B cell (primary cell): ENCODE results near the gene PTP4A1. TPM values are rescaled to one million over a fixed set of nuclear protein-coding genes. Genes with fewer than 3 reads are reported as not detected.

Source experiments
- ATAC-seq: fragments of 200-7000 bp; cut with Tn5 transposase; one replicate; pipeline ENCODE4 v1.10.0; 2021; ENCODE audit warnings: low read depth, mild to moderate bottlenecking, moderate number of reproducible peaks, moderate library complexity
- CTCF ChIA-PET: fragments of 350-600 bp; sonication (Branson Sonifier 250); formaldehyde crosslinking; loops from one replicate; lab custom pipeline; 2021; ENCODE audit warnings: antibody characterized with exemption, inconsistent platforms; lab: Charles Lee
- POLR2A ChIA-PET: fragments of 350-600 bp; sonication (Branson Sonifier 250); formaldehyde crosslinking; loops from one replicate; lab custom pipeline; 2021; ENCODE audit warnings: antibody characterized with exemption; lab: Charles Lee
- DNase-seq: peaks from one replicate; pipeline ENCODE4 v3.0.0; 2013
- H2AFZ ChIP-seq: 2 replicates; pipeline ENCODE4 v1.6.1; 2012; ENCODE audit warnings: mild to moderate bottlenecking, low read depth, low read length; ENCODE audit not compliant: insufficient read depth, poor library complexity, severe bottlenecking
- H3K27ac ChIP-seq, 2 donors: 1 replicate in 1 of 2; 2 replicates in 1 of 2; pipeline ENCODE4 v1.5.1; 2012 to 2013; ENCODE audit warnings: low read length in 2 of 2, mild to moderate bottlenecking in 2 of 2, moderate library complexity in 1 of 2
- H3K27me3 ChIP-seq, 4 experiments: fragments of 200-600 bp in 1 of 4; sonication (generic) in 1 of 4; replicated peaks in 1 of 4; 1 replicate in 2 of 4; 2 replicates in 2 of 4; pipeline versions ENCODE4 v1.6.1 to v1.7.0; 2013 to 2016; ENCODE audit warnings: low read length in 3 of 4, mild to moderate bottlenecking in 2 of 4, mixed read lengths in 1 of 4, moderate library complexity in 1 of 4; ENCODE audit not compliant: insufficient read depth in 4 of 4, control insufficient read depth in 3 of 4; ENCODE audit errors: control extremely low read depth in 1 of 4
- H3K36me3 ChIP-seq, 2 experiments: replicated peaks in 1 of 2; 1 replicate in 1 of 2; 2 replicates in 1 of 2; pipeline versions ENCODE4 v1.6.1 to v1.7.1; 2013; ENCODE audit warnings: low read length in 1 of 2; ENCODE audit not compliant: insufficient read depth in 2 of 2, control insufficient read depth in 1 of 2; ENCODE audit errors: control extremely low read depth in 1 of 2, extremely low read depth in 1 of 2
- H3K4me1 ChIP-seq, 2 donors: fragments of 200-600 bp in 1 of 2; sonication (generic) in 1 of 2; 1 replicate in 1 of 2; 2 replicates in 1 of 2; pipeline versions ENCODE4 v1.5.1 to v1.6.1; 2013 to 2017; ENCODE audit warnings: low read length in 2 of 2; ENCODE audit not compliant: control insufficient read depth in 2 of 2, insufficient read depth in 2 of 2
- H3K4me2 ChIP-seq: replicated peaks from 2 replicates; pipeline ENCODE3; 2012; ENCODE audit warnings: mild to moderate bottlenecking, low read depth, low read length; ENCODE audit not compliant: poor library complexity, severe bottlenecking
- H3K4me3 ChIP-seq, 5 experiments: fragments of 200-600 bp in 1 of 5; sonication (generic) in 1 of 5; 1 replicate in 3 of 5; 2 replicates in 2 of 5; pipeline versions ENCODE4 v1.5.1 to v1.7.0; 2011 to 2016; ENCODE audit warnings: low read length in 4 of 5, mild to moderate bottlenecking in 4 of 5, low read depth in 2 of 5, control low read depth in 1 of 5, moderate library complexity in 1 of 5; ENCODE audit not compliant: insufficient read depth in 1 of 5; ENCODE audit errors: control extremely low read depth in 1 of 5, extremely low read depth in 1 of 5
- H3K79me2 ChIP-seq: fragments of 200-600 bp; sonication (generic); one replicate; pipeline ENCODE4 v1.6.0; 2016; ENCODE audit warnings: low read length; ENCODE audit not compliant: control insufficient read depth, insufficient read depth
- H3K9ac ChIP-seq: fragments of 200-600 bp; sonication (generic); 2 replicates; pipeline ENCODE4 v1.6.1; 2017; ENCODE audit warnings: mild to moderate bottlenecking, low read length, moderate library complexity
- H3K9me3 ChIP-seq, 3 donors: one replicate each; pipeline versions ENCODE4 v1.6.1 to v1.7.1; 2013; ENCODE audit warnings: low read length in 2 of 3; ENCODE audit not compliant: control insufficient read depth in 2 of 3, insufficient read depth in 1 of 3; ENCODE audit errors: control extremely low read depth in 1 of 3
- H4K20me1 ChIP-seq: 2 replicates; pipeline ENCODE4 v1.6.0; 2012; ENCODE audit warnings: mild to moderate bottlenecking, low read length; ENCODE audit not compliant: insufficient read depth, control insufficient read depth, poor library complexity, severe bottlenecking
- H3K27ac Mint-ChIP-seq: one replicate; pipeline ENCODE4 v1.8.0; 2021; ENCODE audit warnings: mixed read lengths
- H3K27me3 Mint-ChIP-seq: one replicate; pipeline ENCODE4 v1.8.0; 2021; ENCODE audit warnings: mixed read lengths
- H3K4me1 Mint-ChIP-seq: one replicate; pipeline ENCODE4 v1.8.0; 2021; ENCODE audit warnings: mixed read lengths
- H3K4me3 Mint-ChIP-seq: one replicate; pipeline ENCODE4 v1.8.0; 2021; ENCODE audit warnings: mixed read lengths
- H3K9me3 Mint-ChIP-seq: one replicate; pipeline ENCODE4 v1.8.0; 2022; ENCODE audit warnings: mixed read lengths; ENCODE audit not compliant: insufficient read depth
- EZH2 ChIP-seq: IDR thresholded peaks from 2 replicates; pipeline ENCODE4 v1.6.1; 2012; ENCODE audit warnings: borderline replicate concordance, low read depth, mild to moderate bottlenecking, moderate library complexity, low read length; ENCODE audit not compliant: insufficient read depth, poor library complexity, severe bottlenecking
- WGBS: methylation state at CpG from one replicate; pipeline ENCODE4 v1.1.5; 2013; ENCODE audit warnings: missing lambda C conversion rate; ENCODE audit not compliant: insufficient coverage; 5-methylcytosine and 5-hydroxymethylcytosine counted together
- intact Hi-C: fragments of 100-400 bp; cut with micrococcal nuclease; formaldehyde crosslinking; loops from one replicate; pipeline ENCODE4 v1.10.0; 2022
- polyA plus RNA-seq: library from polyadenylated mRNA; depleted of rRNA; stranded (reverse); fragments of >200 nt; gene quantifications from 2 replicates; pipeline ENCODE4 v1.2.3, GENCODE V29; 2012
- total RNA-seq, 2 donors: library from RNA; stranded (reverse); fragments of 120-200 nt in 1 of 2; gene quantifications; 1 replicate in 1 of 2; 2 replicates in 1 of 2; pipeline versions ENCODE4 v1.2.3 to v1.2.4, GENCODE V29; 2013 to 2022
- TF ChIP-seq, protein P1 (sequence below): fragments of 200-600 bp; IDR thresholded peaks from one replicate; pipeline ENCODE4 v1.8.0; 2022; ENCODE audit warnings: antibody characterized with exemption, mild to moderate bottlenecking

PTP4A1 gene
- total and polyA plus RNA-seq, 2 donors (not counting 1 experiment from before 2014, with no cell fraction given), result 33.7 to 80.6 TPM

DNA sequence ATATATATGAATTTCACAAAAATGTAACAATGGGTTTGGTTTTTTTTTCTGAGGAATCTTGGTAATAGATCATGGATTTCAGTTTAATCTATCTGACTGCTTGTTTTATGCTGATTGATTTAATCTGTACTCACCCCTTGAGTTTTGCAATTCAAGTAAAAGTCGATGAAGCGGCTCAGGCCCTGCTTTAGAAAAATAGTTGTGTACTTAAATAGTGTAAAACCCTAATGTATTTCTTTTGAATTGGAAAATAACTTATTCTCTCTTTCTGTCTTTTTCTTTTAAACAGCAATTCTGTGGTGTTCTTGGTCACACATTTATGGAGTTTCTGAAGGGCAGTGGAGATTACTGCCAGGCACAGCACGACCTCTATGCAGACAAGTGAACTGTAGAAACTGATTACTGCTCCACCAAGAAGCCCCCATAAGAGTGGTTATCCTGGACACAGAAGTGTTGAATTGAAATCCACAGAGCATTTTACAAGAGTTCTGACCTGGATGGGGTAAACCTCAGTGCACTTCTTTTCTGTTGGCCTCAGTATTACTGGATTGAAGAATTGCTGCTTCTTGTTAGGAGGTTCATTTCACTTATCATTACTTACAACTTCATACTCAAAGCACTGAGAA is 4.0 kb downstream of the PTP4A1 start:
- no peak overlapping the region for H3K27ac ChIP-seq
- ChIA-PET CTCF (interaction anchor here (1.2 kb wide), 1 partner anchor 22 kb away, joined by 8 read pairs; no protein-coding TSS in a partner anchor), POLR2A (no interaction called here)
- H3K9me3 Mint-ChIP-seq, result no peaks in the 10 kb centered on the region
- no peak for TF ChIP-seq EZH2
- TF ChIP-seq, protein P1, sequence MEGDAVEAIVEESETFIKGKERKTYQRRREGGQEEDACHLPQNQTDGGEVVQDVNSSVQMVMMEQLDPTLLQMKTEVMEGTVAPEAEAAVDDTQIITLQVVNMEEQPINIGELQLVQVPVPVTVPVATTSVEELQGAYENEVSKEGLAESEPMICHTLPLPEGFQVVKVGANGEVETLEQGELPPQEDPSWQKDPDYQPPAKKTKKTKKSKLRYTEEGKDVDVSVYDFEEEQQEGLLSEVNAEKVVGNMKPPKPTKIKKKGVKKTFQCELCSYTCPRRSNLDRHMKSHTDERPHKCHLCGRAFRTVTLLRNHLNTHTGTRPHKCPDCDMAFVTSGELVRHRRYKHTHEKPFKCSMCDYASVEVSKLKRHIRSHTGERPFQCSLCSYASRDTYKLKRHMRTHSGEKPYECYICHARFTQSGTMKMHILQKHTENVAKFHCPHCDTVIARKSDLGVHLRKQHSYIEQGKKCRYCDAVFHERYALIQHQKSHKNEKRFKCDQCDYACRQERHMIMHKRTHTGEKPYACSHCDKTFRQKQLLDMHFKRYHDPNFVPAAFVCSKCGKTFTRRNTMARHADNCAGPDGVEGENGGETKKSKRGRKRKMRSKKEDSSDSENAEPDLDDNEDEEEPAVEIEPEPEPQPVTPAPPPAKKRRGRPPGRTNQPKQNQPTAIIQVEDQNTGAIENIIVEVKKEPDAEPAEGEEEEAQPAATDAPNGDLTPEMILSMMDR, result no peak
- intact Hi-C loops, result loop anchor here (10.0 kb wide), 1 partner anchor 1291 kb away; the partner anchor contains the start of gene KHDRBS2
- no peak overlapping the region for H3K4me3 Mint-ChIP-seq
- H3K36me3 ChIP-seq, result peaks cover 13 to 48% of the 10 kb centered on the region in 2 experiments
- H3K4me1 ChIP-seq, result peaks cover 15 to 18% of the 10 kb centered on the region in 2 donors
- H3K9me3 ChIP-seq, result no peaks in the 10 kb centered on the region
- peaks cover 29% of the 10 kb centered on the region for H3K4me1 Mint-ChIP-seq
- H3K27ac Mint-ChIP-seq, result no peak overlapping the region
- ATAC-seq (no peak), DNase-seq (no peak)
- H2AFZ ChIP-seq, result no peak overlapping the region
- no peak overlapping the region for H3K4me3 ChIP-seq
- WGBS, result no CpG with 5 or more reads among the region's 3 CpGs
- peaks cover 59% of the 10 kb centered on the region for H3K79me2 ChIP-seq
- H3K4me2 ChIP-seq, result no peak overlapping the region
- no peaks in the 10 kb centered on the region for H3K27me3 Mint-ChIP-seq
- H3K27me3 ChIP-seq, result no peaks in the 10 kb centered on the region
- peaks cover 40% of the 10 kb centered on the region for H4K20me1 ChIP-seq
- no peak overlapping the region for H3K9ac ChIP-seq

DNA sequence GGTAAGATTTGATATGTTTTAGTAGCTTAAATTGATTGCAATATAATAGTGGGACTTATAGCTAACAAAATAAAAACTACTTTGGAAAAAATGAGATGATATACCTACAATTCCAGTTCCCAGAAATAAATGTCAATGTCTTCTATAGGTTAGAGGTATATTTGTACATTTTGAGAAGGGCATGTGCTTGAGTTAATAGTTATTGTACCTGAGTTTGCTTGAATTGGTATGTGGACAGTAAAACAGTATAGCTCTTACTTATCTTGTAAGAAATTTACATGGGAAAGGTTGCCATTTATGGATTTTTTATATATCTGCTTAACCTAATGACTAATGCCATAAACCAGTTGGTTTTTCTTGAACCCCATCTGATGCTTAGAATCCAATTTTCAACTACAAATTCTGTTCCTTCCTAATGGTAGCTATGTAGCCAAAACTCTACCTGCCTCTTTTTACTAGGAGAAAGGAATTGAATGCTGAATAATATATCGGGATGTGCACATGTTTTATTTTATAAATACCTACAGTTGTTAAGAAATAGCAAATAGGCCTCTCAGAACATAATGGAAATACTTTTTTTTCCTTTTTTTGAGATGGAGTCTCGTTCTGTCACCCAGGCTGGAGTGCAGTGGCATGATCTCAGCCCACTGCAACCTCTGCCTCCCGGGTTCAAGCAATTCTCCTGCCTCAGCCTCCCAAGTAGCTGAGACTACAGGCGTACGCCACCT is 4.9 kb downstream of the PTP4A1 start:
- H3K9ac ChIP-seq, result no peak overlapping the region
- POLR2A ChIA-PET, result no interaction called here
- H4K20me1 ChIP-seq, result peaks cover 40% of the 10 kb centered on the region
- DNase-seq (no peak), ATAC-seq (no peak)
- Mint-ChIP-seq H3K27me3 (no peaks in the 10 kb centered on the region), H3K4me3 (no peak overlapping the region), H3K9me3 (no peaks in the 10 kb centered on the region), H3K27ac (no peak overlapping the region), H3K4me1 (peaks cover 21% of the 10 kb centered on the region)
- CTCF ChIA-PET, result interaction anchor here (1.0 to 1.2 kb wide), 2 partner anchors 21 to 61 kb away, joined by 3 to 8 read pairs; no protein-coding TSS in a partner anchor
- peaks cover 13 to 50% of the 10 kb centered on the region in 2 experiments for H3K36me3 ChIP-seq
- no peak overlapping the region for H2AFZ ChIP-seq
- intact Hi-C loops, result loop anchor here (10.0 kb wide), 1 partner anchor 1292 kb away; the partner anchor contains the start of gene KHDRBS2
- H3K27ac ChIP-seq, result no peak overlapping the region
- H3K27me3 ChIP-seq, result no peaks in the 10 kb centered on the region
- peaks cover 8 to 13% of the 10 kb centered on the region in 2 donors for H3K4me1 ChIP-seq
- H3K4me2 ChIP-seq, result no peak overlapping the region
- peaks cover 59% of the 10 kb centered on the region for H3K79me2 ChIP-seq
- TF ChIP-seq, protein P1, result no peak
- TF ChIP-seq EZH2, result no peak
- no peak overlapping the region for H3K4me3 ChIP-seq
- no peaks in the 10 kb centered on the region for H3K9me3 ChIP-seq
- no CpG with 5 or more reads among the region's 5 CpGs for WGBS
